Hepatic stellate cell (primary cell): ENCODE data around the gene C13orf42.
"Not testable (repeated sequence)": the region's sequence is repeated elsewhere in the genome, so short reads cannot be mapped to it uniquely, and the experiment has no call there.

Source experiments
- DNase-seq: peaks from one replicate; pipeline ENCODE4 v3.0.0; 2011; ENCODE audit warnings: low spot score

Gene C13orf42

GRCh38 chr13:51120873-51121272 is 9.8 kb upstream of the C13orf42 start:
- DNase-seq, result not testable (repeated sequence)

GRCh38 chr13:51118809-51119431 is 7.8 kb upstream of the C13orf42 start:
- DNase-seq, result no peak

DNA sequence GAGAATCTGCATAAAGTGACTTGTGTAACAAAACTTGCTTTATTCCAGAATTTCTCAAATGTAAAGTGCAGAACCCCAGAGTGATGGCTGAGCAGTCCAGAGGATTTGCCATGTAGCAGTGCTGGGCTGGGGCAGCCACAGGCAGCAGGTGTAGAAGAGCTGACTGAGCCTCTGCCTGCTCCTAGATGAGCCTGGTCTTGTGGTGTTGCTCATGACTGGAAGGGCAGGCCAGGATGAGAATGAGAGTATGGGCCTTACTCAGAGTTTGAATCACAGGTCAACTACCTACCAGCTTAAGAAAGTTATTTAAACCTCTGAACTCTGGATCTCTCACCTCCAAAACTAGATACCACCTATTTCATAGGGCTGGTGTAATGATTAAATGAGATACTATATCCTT is 2.9 kb upstream of the C13orf42 start:
- no peak for DNase-seq

DNA sequence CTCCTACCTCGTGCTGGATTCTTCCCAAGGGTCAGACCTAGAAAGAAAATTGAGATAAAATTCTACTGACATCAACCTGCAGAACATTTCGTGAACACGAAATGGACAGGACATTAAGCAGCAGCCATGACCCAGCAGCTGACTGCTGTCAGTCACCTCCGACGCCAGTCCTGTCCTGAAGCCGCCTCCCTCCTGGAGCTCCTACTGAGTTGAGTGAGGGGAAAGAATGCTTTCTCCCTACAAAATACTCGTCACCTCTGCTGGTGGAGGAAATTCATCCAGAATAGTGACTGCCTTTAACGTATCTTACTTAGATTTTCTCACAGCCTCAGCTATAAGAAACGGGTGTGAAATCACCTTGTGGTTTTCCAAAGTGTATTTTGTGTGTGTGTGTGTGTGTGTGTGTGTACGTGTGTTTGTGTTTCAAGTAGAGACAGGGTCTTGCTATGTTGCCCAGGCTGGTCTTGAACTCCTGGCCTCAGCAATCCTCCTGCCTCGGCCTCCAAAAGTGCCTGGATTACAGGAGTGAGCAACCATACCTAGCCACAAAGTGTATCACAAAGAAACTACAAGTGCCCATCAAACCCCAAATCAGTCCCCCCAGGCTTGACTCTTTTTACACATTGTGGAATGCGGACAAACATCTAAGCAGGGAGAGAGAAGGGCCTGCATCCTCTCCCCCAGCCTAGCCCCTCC is 2.3 kb upstream of the C13orf42 start:
- DNase-seq, result no peak

GRCh38 chr13:51112771-51113170 is 1.7 kb upstream of the C13orf42 start:
- DNase-seq, result no peak

DNA sequence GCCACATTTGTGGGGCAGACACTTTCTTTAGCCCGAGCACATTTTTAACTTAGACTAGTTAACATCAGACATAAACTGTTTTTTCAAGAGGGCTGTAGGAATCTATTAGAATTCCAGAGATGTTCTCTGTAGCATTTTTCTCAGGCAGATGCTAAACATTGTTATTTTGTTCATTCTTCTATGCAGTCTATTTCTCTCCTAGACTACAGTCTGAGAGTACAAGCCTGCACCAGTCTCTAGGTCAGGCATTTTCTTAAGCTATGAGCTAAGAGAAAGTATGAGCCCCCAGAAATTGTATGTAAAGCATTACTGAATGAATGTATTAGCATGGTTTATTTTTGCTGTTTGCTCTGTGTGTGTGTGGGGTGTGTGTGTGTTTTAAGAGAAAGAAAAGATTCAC is 923 bp upstream of the C13orf42 start:
- no peak for DNase-seq

DNA sequence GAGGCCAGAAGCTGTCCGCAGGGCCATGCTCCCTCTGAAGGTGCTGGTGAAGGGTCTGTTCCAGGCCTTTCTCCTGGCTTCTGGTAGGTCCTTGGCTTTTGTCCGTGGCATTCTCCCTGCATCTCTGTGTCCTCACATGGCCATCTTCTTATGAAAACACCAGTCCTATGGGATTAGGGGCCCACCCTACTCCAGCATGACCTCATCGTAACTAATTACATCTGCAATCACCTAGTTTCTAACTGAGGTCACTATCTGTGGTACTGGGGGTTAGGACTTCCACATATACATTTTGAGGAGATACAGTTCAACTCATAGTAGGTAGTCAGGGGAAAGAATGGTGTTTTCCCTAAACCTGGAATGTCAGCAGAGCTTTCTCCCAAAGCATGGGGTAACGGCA is 3.1 kb downstream of the C13orf42 start:
- DNase-seq, result no peak

DNA sequence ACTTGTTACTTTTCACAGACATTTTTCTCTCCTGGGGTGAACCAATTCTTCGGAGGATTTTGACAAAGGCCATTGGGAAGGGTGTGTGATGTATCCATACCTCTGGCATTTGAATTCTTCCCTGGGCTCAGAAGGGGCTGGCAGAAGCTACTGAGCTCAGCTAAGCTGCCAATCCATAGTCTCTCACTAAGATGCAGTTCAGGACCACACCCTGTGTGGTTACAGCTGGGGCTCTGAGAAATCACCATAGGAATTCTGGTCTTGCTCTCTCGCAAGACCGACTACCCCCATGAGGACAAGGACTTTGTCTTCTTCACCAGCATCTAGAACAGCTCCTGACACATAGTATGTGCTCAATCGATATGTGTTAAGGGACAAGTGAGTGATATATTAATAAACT is 6.0 kb downstream of the C13orf42 start:
- no peak for DNase-seq

GRCh38 chr13:51101636-51102235 is 9.3 kb downstream of the C13orf42 start:
- no peak for DNase-seq

GRCh38 chr13:51097353-51098043 is 13.6 kb downstream of the C13orf42 start:
- no peak for DNase-seq

DNA sequence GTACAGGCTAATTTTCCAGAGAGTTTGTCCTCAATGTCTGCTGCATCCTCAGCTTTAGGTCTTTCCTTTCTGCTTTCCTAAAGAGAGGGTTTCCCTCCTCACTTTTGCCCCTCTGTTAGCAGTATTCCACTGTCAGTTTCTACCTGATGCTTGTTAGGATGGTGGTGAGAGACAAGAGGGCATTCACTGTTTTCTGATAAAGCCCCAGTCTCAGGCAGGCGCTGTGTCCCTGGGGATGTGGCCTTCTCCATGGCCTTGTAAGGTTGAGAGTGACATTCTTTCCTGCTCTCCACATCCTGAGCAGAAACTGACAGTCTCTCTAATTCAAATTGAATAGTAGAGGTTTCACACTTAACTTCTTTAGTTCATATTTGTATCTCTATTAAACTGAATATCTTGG is 14.9 kb downstream of the C13orf42 start:
- DNase-seq, result no peak

DNA sequence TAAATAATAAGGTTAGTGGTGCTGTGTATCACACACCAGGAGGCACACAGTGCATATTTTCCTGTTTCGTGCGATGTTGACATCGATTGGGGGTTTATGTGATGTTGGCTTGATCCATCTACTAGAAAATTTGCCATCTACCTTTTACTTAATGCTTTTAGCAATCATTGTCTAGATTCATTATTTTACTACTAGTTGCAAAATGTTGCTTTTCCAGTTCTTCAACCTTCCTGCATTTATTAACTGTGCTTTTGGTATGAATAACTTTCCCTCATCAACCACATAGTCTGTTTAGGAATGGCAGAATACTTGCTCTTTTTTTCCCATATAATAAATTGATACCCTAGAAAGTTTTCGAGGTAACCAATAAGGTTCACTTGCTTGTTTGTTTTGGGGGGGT is 17.5 kb downstream of the C13orf42 start:
- no peak for DNase-seq

DNA sequence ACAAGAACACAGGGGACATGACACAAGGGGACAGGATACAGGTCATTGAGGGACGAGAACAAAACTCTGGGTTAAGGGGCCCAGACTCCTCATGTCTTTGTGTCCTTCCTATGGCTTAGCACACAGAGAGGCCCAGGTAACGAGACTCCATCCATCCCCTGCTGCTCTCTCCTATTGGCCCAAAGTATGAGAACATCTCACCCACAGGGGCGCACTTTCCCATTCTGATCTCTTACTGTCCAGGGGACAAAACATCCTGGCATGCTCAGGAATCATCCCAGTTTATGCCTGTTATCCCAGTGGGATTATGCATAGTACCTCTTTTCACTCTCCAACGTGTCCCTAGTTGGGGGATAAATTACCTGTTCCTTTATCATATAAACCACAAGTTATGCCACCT is 19.2 kb downstream of the C13orf42 start:
- no peak for DNase-seq

DNA sequence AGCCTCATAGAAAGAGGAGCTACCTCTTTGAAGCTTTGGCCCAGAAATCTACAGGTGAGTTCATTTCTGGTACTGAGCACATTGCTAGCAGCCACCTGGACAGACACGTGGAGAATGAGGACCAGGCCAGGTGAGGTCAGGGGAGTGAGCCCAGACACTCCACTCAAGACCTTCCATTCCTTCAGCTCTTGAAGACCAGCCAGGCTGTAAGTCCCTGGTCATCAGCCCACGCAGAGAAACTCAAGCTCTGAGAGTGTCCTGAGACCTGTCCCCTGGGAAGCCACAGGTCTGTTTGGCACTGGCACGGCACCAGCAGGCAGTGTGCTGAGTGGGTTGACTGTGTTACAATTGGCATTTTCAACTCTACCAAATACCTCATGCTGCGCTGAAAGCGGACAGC is 27.4 kb downstream of the C13orf42 start:
- no peak for DNase-seq

DNA sequence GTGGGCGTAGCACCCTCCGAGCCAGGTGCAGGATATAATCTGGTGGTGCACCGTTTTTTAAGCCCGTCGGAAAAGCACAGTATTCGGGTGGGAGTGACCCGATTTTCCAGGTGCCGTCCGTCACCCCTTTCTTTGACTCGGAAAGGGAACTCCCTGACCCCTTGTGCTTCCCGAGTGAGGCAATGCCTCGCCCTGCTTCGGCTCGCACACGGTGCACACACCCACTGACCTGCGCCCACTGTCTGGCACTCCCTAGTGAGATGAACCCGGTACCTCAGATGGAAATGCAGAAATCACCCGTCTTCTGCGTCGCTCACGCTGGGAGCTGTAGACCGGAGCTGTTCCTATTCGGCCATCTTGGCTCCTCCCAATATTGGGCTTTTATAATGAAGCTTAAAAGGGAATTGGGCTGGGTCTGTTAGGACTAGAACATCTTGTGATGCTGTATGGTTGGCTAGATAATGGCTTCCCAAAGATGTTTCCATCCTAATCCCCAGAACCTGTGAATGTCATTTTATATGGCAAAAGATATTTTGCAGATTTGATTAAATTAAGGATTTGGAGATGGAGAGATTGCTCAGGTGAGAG is 30.5 kb downstream of the C13orf42 start:
- DNase-seq, result not testable (repeated sequence)

- DNase-seq, result no peak
Measured at GRCh38 chr13:51071493-51071892, 39.6 kb downstream of the C13orf42 start.

GRCh38 chr13:51070005-51070649 is 40.9 kb downstream of the C13orf42 start:
- peak; percentile 58 for DNase-seq

GRCh38 chr13:51068501-51068900 is 42.6 kb downstream of the C13orf42 start:
- DNase-seq, result no peak

GRCh38 chr13:51067706-51068105 is 43.4 kb downstream of the C13orf42 start:
- DNase-seq, result no peak

- DNase-seq, result no peak
Measured at GRCh38 chr13:51067210-51067701, 43.8 kb downstream of the C13orf42 start.

GRCh38 chr13:51066091-51066831 is 44.8 kb downstream of the C13orf42 start:
- peak; percentile 11 for DNase-seq
